H9 (cell line): Measurements from ENCODE around the gene PHF1. TPM values are rescaled to one million over a fixed set of nuclear protein-coding genes. Genes with fewer than 3 reads are reported as not detected.

Source experiments
- DNase-seq: peaks from one replicate; pipeline ENCODE4 v3.0.0-alpha.2; 2017
- H2AFZ ChIP-seq: one replicate; pipeline ENCODE4 v1.6.1; 2013; ENCODE audit warnings: mild to moderate bottlenecking, low read length, control low read depth, moderate library complexity
- H2AK5ac ChIP-seq: 2 replicates; pipeline ENCODE4 v1.6.1; 2013; ENCODE audit warnings: low read length, control low read depth, mixed read lengths; ENCODE audit not compliant: insufficient read length
- H2BK120ac ChIP-seq: one replicate; pipeline ENCODE4 v1.6.1; 2013; ENCODE audit warnings: low read depth, mild to moderate bottlenecking, low read length, control low read depth, inconsistent platforms; ENCODE audit not compliant: poor library complexity, severe bottlenecking
- H2BK12ac ChIP-seq: 2 replicates; pipeline ENCODE4 v1.6.1; 2013; ENCODE audit warnings: low read length, control low read depth, mixed read lengths, low read depth; ENCODE audit not compliant: insufficient read length
- H2BK15ac ChIP-seq: 2 replicates; pipeline ENCODE4 v1.6.1; 2013; ENCODE audit warnings: low read depth, low read length, control low read depth
- H2BK20ac ChIP-seq: one replicate; pipeline ENCODE4 v1.6.1; 2013; ENCODE audit warnings: low read depth, mild to moderate bottlenecking, low read length, control low read depth, inconsistent platforms; ENCODE audit not compliant: poor library complexity, severe bottlenecking
- H2BK5ac ChIP-seq: 2 replicates; pipeline ENCODE4 v1.6.1; 2013; ENCODE audit warnings: low read length, control low read depth, mixed read lengths; ENCODE audit not compliant: insufficient read length
- H3K14ac ChIP-seq: 2 replicates; pipeline ENCODE4 v1.6.1; 2013; ENCODE audit warnings: low read length, control low read depth; ENCODE audit not compliant: insufficient read depth
- H3K18ac ChIP-seq: 2 replicates; pipeline ENCODE4 v1.6.1; 2013; ENCODE audit warnings: low read depth, mild to moderate bottlenecking, mixed read lengths, low read length, control low read depth; ENCODE audit not compliant: insufficient read length
- H3K23ac ChIP-seq: 2 replicates; pipeline ENCODE4 v1.6.1; 2013; ENCODE audit warnings: low read length, control low read depth, mixed read lengths, low read depth; ENCODE audit not compliant: insufficient read length
- H3K23me2 ChIP-seq: 2 replicates; pipeline ENCODE4 v1.6.1; 2013; ENCODE audit warnings: low read depth, mild to moderate bottlenecking, mixed read lengths, low read length, control low read depth; ENCODE audit not compliant: insufficient read length, poor library complexity, severe bottlenecking
- H3K27ac ChIP-seq: 2 replicates; pipeline ENCODE4 v1.5.1; 2013; ENCODE audit warnings: low read length, control low read depth, mixed read lengths, low read depth; ENCODE audit not compliant: insufficient read length
- H3K27me3 ChIP-seq: 2 replicates; pipeline ENCODE4 v1.6.1; 2013; ENCODE audit warnings: low read length, control low read depth, inconsistent platforms; ENCODE audit not compliant: insufficient read depth
- H3K4ac ChIP-seq: 2 replicates; pipeline ENCODE4 v1.6.1; 2013; ENCODE audit warnings: low read depth, mild to moderate bottlenecking, control low read depth, inconsistent platforms, low read length, moderate library complexity
- H3K4me1 ChIP-seq: 2 replicates; pipeline ENCODE4 v1.6.1; 2013; ENCODE audit warnings: low read length, control low read depth, inconsistent platforms; ENCODE audit not compliant: insufficient read depth
- H3K4me2 ChIP-seq: 2 replicates; pipeline ENCODE4 v1.6.1; 2013; ENCODE audit warnings: low read length, control low read depth, mixed read lengths; ENCODE audit not compliant: insufficient read length, insufficient read depth
- H3K56ac ChIP-seq: 2 replicates; pipeline ENCODE4 v1.6.1; 2013; ENCODE audit warnings: low read depth, mild to moderate bottlenecking, mixed read lengths, low read length, control low read depth; ENCODE audit not compliant: insufficient read length
- H3K79me1 ChIP-seq: 2 replicates; pipeline ENCODE4 v1.6.1; 2013; ENCODE audit warnings: low read depth, mild to moderate bottlenecking, moderate library complexity, low read length, control low read depth, inconsistent platforms; ENCODE audit not compliant: insufficient read depth, poor library complexity, severe bottlenecking
- H3K79me2 ChIP-seq: 2 replicates; pipeline ENCODE4 v1.6.1; 2013; ENCODE audit warnings: low read length, control low read depth, inconsistent platforms; ENCODE audit not compliant: insufficient read depth
- H3K9ac ChIP-seq: 2 replicates; pipeline ENCODE4 v1.6.1; 2013; ENCODE audit warnings: low read length, control low read depth, mixed read lengths; ENCODE audit not compliant: insufficient read length; ENCODE audit errors: extremely low read depth
- H3K9me3 ChIP-seq: one replicate; pipeline ENCODE4 v1.6.1; 2013; ENCODE audit warnings: low read depth, low read length, inconsistent platforms; ENCODE audit not compliant: control insufficient read depth
- H3T11ph ChIP-seq: one replicate; pipeline ENCODE4 v1.6.1; 2013; ENCODE audit warnings: mild to moderate bottlenecking, low read length, control low read depth, inconsistent platforms
- H4K20me1 ChIP-seq: one replicate; pipeline ENCODE4 v1.6.1; 2013; ENCODE audit not compliant: control insufficient read depth, insufficient read length, insufficient read depth
- H4K5ac ChIP-seq: 2 replicates; pipeline ENCODE4 v1.6.1; 2013; ENCODE audit warnings: low read depth, mild to moderate bottlenecking, mixed read lengths, low read length, control low read depth; ENCODE audit not compliant: insufficient read length
- H4K8ac ChIP-seq: replicated peaks from 2 replicates; pipeline ENCODE4 v1.6.1; 2013; ENCODE audit warnings: low read length, control low read depth, mixed read lengths, low read depth; ENCODE audit not compliant: insufficient read length
- H4K91ac ChIP-seq: 2 replicates; pipeline ENCODE4 v1.6.1; 2013; ENCODE audit warnings: low read depth, mild to moderate bottlenecking, moderate library complexity, mixed read lengths, low read length, control low read depth; ENCODE audit not compliant: insufficient read length
- H3K27ac Mint-ChIP-seq, 3 experiments: 2 replicates in 2 of 3; 3 replicates in 1 of 3; pipeline ENCODE4 v1.8.0; 2020 to 2021; ENCODE audit warnings: mixed read lengths in 3 of 3, mild to moderate bottlenecking in 1 of 3, moderate library complexity in 1 of 3
- H3K27me3 Mint-ChIP-seq: 2 replicates; pipeline ENCODE4 v1.8.0; 2021; ENCODE audit warnings: low read depth, mild to moderate bottlenecking, moderate library complexity, mixed read lengths
- H3K36me3 Mint-ChIP-seq, 3 experiments: 2 replicates in 2 of 3; 3 replicates in 1 of 3; pipeline ENCODE4 v1.8.0; 2020 to 2021; ENCODE audit warnings: low read depth in 3 of 3, mixed read lengths in 3 of 3; ENCODE audit not compliant: insufficient read depth in 1 of 3
- H3K4me1 Mint-ChIP-seq, 2 experiments: 2 replicates each; pipeline ENCODE4 v1.8.0; 2020; ENCODE audit warnings: mixed read lengths in 2 of 2
- H3K4me3 Mint-ChIP-seq, 2 experiments: 2 replicates in 1 of 2; 3 replicates in 1 of 2; pipeline ENCODE4 v1.8.0; 2020 to 2021; ENCODE audit warnings: mild to moderate bottlenecking in 2 of 2, mixed read lengths in 2 of 2, moderate library complexity in 1 of 2
- H3K9me3 Mint-ChIP-seq, 2 experiments: 2 replicates in 1 of 2; 3 replicates in 1 of 2; pipeline ENCODE4 v1.8.0; 2020; ENCODE audit warnings: mild to moderate bottlenecking in 2 of 2, mixed read lengths in 2 of 2, moderate library complexity in 1 of 2
- CTCF ChIP-seq: fragments of 200-600 bp; sonication (generic); conservative IDR thresholded peaks from 3 replicates; pipeline ENCODE4 v1.8.0; 2021; ENCODE audit warnings: antibody characterized with exemption, mild to moderate bottlenecking
- WGBS: extraction: QIAGEN DNeasy Blood & Tissue Kit; methylation state at CpG from one replicate; pipeline ENCODE4 v1.1.7; 2013; ENCODE audit warnings: missing lambda C conversion rate, low lambda C conversion rate, mixed read lengths; ENCODE audit not compliant: insufficient read length; ENCODE audit errors: extremely low coverage; 5-methylcytosine and 5-hydroxymethylcytosine counted together
- total RNA-seq: library from RNA; stranded (reverse); gene quantifications from 2 replicates; pipeline ENCODE4 v1.2.1, GENCODE V29; 2021

PHF1 gene
- total RNA-seq, 1 experiment from 2014 or later = 56.8 TPM

GRCh38 chr6:33404884-33405283 lies 5.9 kb upstream of the PHF1 start:
- Histone ChIP-seq H4K91ac (no peak overlapping the region), H3K27me3 (no peaks in the 10 kb centered on the region), H3K56ac (no peak overlapping the region), H2AK5ac (no peak overlapping the region), H4K8ac (no peak overlapping the region), H2BK15ac (no peak overlapping the region), H4K5ac (no peak overlapping the region), H4K20me1 (no peaks in the 10 kb centered on the region), H2BK20ac (no peak overlapping the region), H3K18ac (no peak overlapping the region), H3K79me1 (no peaks in the 10 kb centered on the region), H2BK5ac (no peak overlapping the region), H3K27ac (no peak overlapping the region), H3T11ph (no peak overlapping the region), H2BK120ac (no peak overlapping the region), H2AFZ (no peak overlapping the region), H3K9ac (no peak overlapping the region), H3K23ac (no peak overlapping the region), H3K14ac (no peak overlapping the region), H2BK12ac (no peak overlapping the region), H3K4ac (no peak overlapping the region), H3K4me1 (no peaks in the 10 kb centered on the region), H3K23me2 (peaks cover 5% of the 10 kb centered on the region), H3K79me2 (no peaks in the 10 kb centered on the region), H3K9me3 (no peaks in the 10 kb centered on the region), H3K4me2 (no peak overlapping the region)
- H3K4me3 Mint-ChIP-seq = no peak overlapping the region
- no peak for DNase-seq
- no peak for TF ChIP-seq CTCF
- peaks cover 42 to 82% (median 80%) of the 10 kb centered on the region in 3 experiments; a peak in 6 of 7 replicates for H3K36me3 Mint-ChIP-seq
- H3K4me1 Mint-ChIP-seq = peaks cover 7 to 13% of the 10 kb centered on the region in 2 experiments
- H3K9me3 Mint-ChIP-seq = no peaks in the 10 kb centered on the region; a peak in 1 of 5 replicates
- no CpG with 5 or more reads among the region's 17 CpGs for WGBS
- no peak overlapping the region for H3K27ac Mint-ChIP-seq
- no peaks in the 10 kb centered on the region; the same call in 1 of the 2 replicates for H3K27me3 Mint-ChIP-seq
